IgD-negative memory B cell (primary cell): ENCODE results near the gene SLC4A5. TPM values are rescaled to one million over a fixed set of nuclear protein-coding genes. Genes with fewer than 3 reads are reported as not detected.
A peak's percentile ranks its signal among the peaks of the same experiment; 100 is the strongest.

Experiments used
- H3K27ac Mint-ChIP-seq, 3 donors: one replicate each; pipeline ENCODE4 v1.8.0; 2020 to 2022; ENCODE audit warnings: mild to moderate bottlenecking in 3 of 3, mixed read lengths in 3 of 3, moderate library complexity in 1 of 3
- H3K27me3 Mint-ChIP-seq: one replicate; pipeline ENCODE4 v1.8.0; 2021; ENCODE audit warnings: mixed read lengths
- H3K36me3 Mint-ChIP-seq: one replicate; pipeline ENCODE4 v1.8.0; 2020; ENCODE audit warnings: mild to moderate bottlenecking, mixed read lengths
- H3K4me1 Mint-ChIP-seq, 3 donors: one replicate each; pipeline ENCODE4 v1.8.0; 2020 to 2022; ENCODE audit warnings: mixed read lengths in 3 of 3, mild to moderate bottlenecking in 1 of 3
- H3K4me3 Mint-ChIP-seq, 4 donors: one replicate each; pipeline ENCODE4 v1.8.0; 2020 to 2022; ENCODE audit warnings: mild to moderate bottlenecking in 4 of 4, mixed read lengths in 4 of 4, moderate library complexity in 3 of 4
- H3K9me3 Mint-ChIP-seq, 3 donors: one replicate each; pipeline ENCODE4 v1.8.0; 2020 to 2021; ENCODE audit warnings: mixed read lengths in 3 of 3, mild to moderate bottlenecking in 1 of 3
- polyA plus RNA-seq: library from polyadenylated mRNA; unstranded; fragments of 300-500 nt; fragmentation: Illumina TruSeq; gene quantifications from one replicate; pipeline ENCODE4 v1.2.3, GENCODE V29; 2021

Gene SLC4A5
- polyA plus RNA-seq, 1 donor from 2014 or later, result 1.2 TPM

GRCh38 chr2:74313497-74313896 is 29.7 kb downstream of the SLC4A5 start:
- Mint-ChIP-seq H3K27ac (peak overlapping the region in 1 of 3 donors; percentile 3), H3K36me3 (peaks cover 8% of the 10 kb centered on the region)

GRCh38 chr2:74312913-74313312 is 30.3 kb downstream of the SLC4A5 start:
- Mint-ChIP-seq H3K4me1 (no peaks in the 10 kb centered on the region), H3K4me3 (no peak overlapping the region), H3K27me3 (no peaks in the 10 kb centered on the region), H3K36me3 (peaks cover 8% of the 10 kb centered on the region), H3K27ac (no peak overlapping the region), H3K9me3 (no peaks in the 10 kb centered on the region)

More at GRCh38 chr2:74313497-74313896, 29.7 kb downstream of the SLC4A5 start:
- Mint-ChIP-seq H3K27me3 (no peaks in the 10 kb centered on the region), H3K4me3 (no peak overlapping the region), H3K4me1 (no peaks in the 10 kb centered on the region), H3K9me3 (no peaks in the 10 kb centered on the region)

- Mint-ChIP-seq H3K4me1 (no peaks in the 10 kb centered on the region), H3K27me3 (no peaks in the 10 kb centered on the region), H3K4me3 (no peak overlapping the region), H3K36me3 (peaks cover 7% of the 10 kb centered on the region), H3K9me3 (no peaks in the 10 kb centered on the region), H3K27ac (no peak overlapping the region)
Observed at GRCh38 chr2:74307720-74308119, 35.5 kb downstream of the SLC4A5 start.

GRCh38 chr2:74304332-74305148 is 38.7 kb downstream of the SLC4A5 start:
- H3K27me3 Mint-ChIP-seq, result no peaks in the 10 kb centered on the region
- no peak overlapping the region for H3K27ac Mint-ChIP-seq
- no peak overlapping the region for H3K4me3 Mint-ChIP-seq
- no peaks in the 10 kb centered on the region for H3K4me1 Mint-ChIP-seq
- peaks cover 10% of the 10 kb centered on the region for H3K36me3 Mint-ChIP-seq
- H3K9me3 Mint-ChIP-seq, result peaks cover 0 to 7% (median 0%) of the 10 kb centered on the region in 3 donors

- Mint-ChIP-seq H3K4me1 (peaks cover 0 to under 1% (median 0%) of the 10 kb centered on the region in 3 donors), H3K36me3 (peaks cover 17% of the 10 kb centered on the region), H3K4me3 (no peak overlapping the region), H3K27me3 (no peaks in the 10 kb centered on the region), H3K9me3 (peaks cover 0 to 10% (median 2%) of the 10 kb centered on the region in 3 donors), H3K27ac (peak overlapping the region in 1 of 3 donors; percentile 51)
Observed at GRCh38 chr2:74302865-74303264, 40.4 kb downstream of the SLC4A5 start.

GRCh38 chr2:74301262-74301661 is 42.0 kb downstream of the SLC4A5 start:
- Mint-ChIP-seq H3K9me3 (peaks cover 0 to 10% (median 2%) of the 10 kb centered on the region in 3 donors), H3K27me3 (no peaks in the 10 kb centered on the region), H3K27ac (no peak overlapping the region)

GRCh38 chr2:74300506-74300905 is 42.7 kb downstream of the SLC4A5 start:
- H3K9me3 Mint-ChIP-seq, result peaks cover 0 to 10% (median 2%) of the 10 kb centered on the region in 3 donors
- no peak overlapping the region for H3K27ac Mint-ChIP-seq
- H3K4me1 Mint-ChIP-seq, result peaks cover 7 to 11% (median 9%) of the 10 kb centered on the region in 3 donors
- no peaks in the 10 kb centered on the region for H3K27me3 Mint-ChIP-seq
- peaks cover 14% of the 10 kb centered on the region for H3K36me3 Mint-ChIP-seq
- no peak overlapping the region for H3K4me3 Mint-ChIP-seq

More at GRCh38 chr2:74301262-74301661, 42.0 kb downstream of the SLC4A5 start:
- Mint-ChIP-seq H3K4me3 (no peak overlapping the region), H3K4me1 (peaks cover 7 to 11% (median 9%) of the 10 kb centered on the region in 3 donors), H3K36me3 (peaks cover 16% of the 10 kb centered on the region)

GRCh38 chr2:74297950-74298349 is 45.3 kb downstream of the SLC4A5 start:
- Mint-ChIP-seq H3K4me1 (peaks cover 7 to 11% (median 9%) of the 10 kb centered on the region in 3 donors), H3K27ac (no peak overlapping the region), H3K4me3 (no peak overlapping the region), H3K36me3 (peaks cover 17% of the 10 kb centered on the region), H3K9me3 (peaks cover 0 to 10% (median 2%) of the 10 kb centered on the region in 3 donors), H3K27me3 (no peaks in the 10 kb centered on the region)

- Mint-ChIP-seq H3K27ac (peak overlapping the region in 1 of 3 donors; percentile 30), H3K36me3 (peaks cover 16% of the 10 kb centered on the region), H3K9me3 (peaks cover 0 to 10% (median 2%) of the 10 kb centered on the region in 3 donors), H3K4me1 (peaks cover 7 to 11% (median 9%) of the 10 kb centered on the region in 3 donors), H3K27me3 (no peaks in the 10 kb centered on the region), H3K4me3 (peak overlapping the region in 2 of 4 donors; percentile 24 to 51)
Observed at GRCh38 chr2:74297391-74297790, 45.8 kb downstream of the SLC4A5 start.

GRCh38 chr2:74293191-74293991 is 49.8 kb downstream of the SLC4A5 start:
- H3K9me3 Mint-ChIP-seq, result no peaks in the 10 kb centered on the region
- peak overlapping the region in 1 of 3 donors; percentile 4 for H3K27ac Mint-ChIP-seq
- peaks cover 6% of the 10 kb centered on the region for H3K36me3 Mint-ChIP-seq
- H3K4me3 Mint-ChIP-seq, result no peak overlapping the region
- peaks cover 18 to 29% (median 19%) of the 10 kb centered on the region in 3 donors for H3K4me1 Mint-ChIP-seq
- H3K27me3 Mint-ChIP-seq, result no peaks in the 10 kb centered on the region

GRCh38 chr2:74292751-74293150 is 50.5 kb downstream of the SLC4A5 start:
- Mint-ChIP-seq H3K4me3 (no peak overlapping the region), H3K36me3 (peaks cover 5% of the 10 kb centered on the region), H3K27me3 (no peaks in the 10 kb centered on the region), H3K27ac (peak overlapping the region in 1 of 3 donors; percentile 85), H3K9me3 (no peaks in the 10 kb centered on the region), H3K4me1 (peaks cover 16 to 29% (median 19%) of the 10 kb centered on the region in 3 donors)

- peaks cover 5% of the 10 kb centered on the region for H3K36me3 Mint-ChIP-seq
- no peaks in the 10 kb centered on the region for H3K27me3 Mint-ChIP-seq
- no peak overlapping the region for H3K4me3 Mint-ChIP-seq
- H3K9me3 Mint-ChIP-seq, result no peaks in the 10 kb centered on the region
- peak overlapping the region in 2 of 3 donors; percentile 5 to 31 for H3K27ac Mint-ChIP-seq
- peaks cover 12 to 22% (median 13%) of the 10 kb centered on the region in 3 donors for H3K4me1 Mint-ChIP-seq
Observed at GRCh38 chr2:74291886-74292621, 51.2 kb downstream of the SLC4A5 start.

GRCh38 chr2:74291218-74291544 is 52.0 kb downstream of the SLC4A5 start:
- Mint-ChIP-seq H3K4me1 (peaks cover 10 to 18% (median 11%) of the 10 kb centered on the region in 3 donors), H3K27ac (peak overlapping the region; percentile 12 to 87 (median 47)), H3K36me3 (peaks cover 5% of the 10 kb centered on the region)

GRCh38 chr2:74290466-74291217 is 52.6 kb downstream of the SLC4A5 start:
- H3K4me3 Mint-ChIP-seq, result peak overlapping the region; percentile 6 to 78 (median 32)
- H3K4me1 Mint-ChIP-seq, result peaks cover 10 to 18% (median 11%) of the 10 kb centered on the region in 3 donors
- H3K27ac Mint-ChIP-seq, result peak overlapping the region; percentile 47 to 87 (median 82)
- no peaks in the 10 kb centered on the region for H3K27me3 Mint-ChIP-seq
- peaks cover 5% of the 10 kb centered on the region for H3K36me3 Mint-ChIP-seq
- no peaks in the 10 kb centered on the region for H3K9me3 Mint-ChIP-seq

More at GRCh38 chr2:74291218-74291544, 52.0 kb downstream of the SLC4A5 start:
- Mint-ChIP-seq H3K9me3 (no peaks in the 10 kb centered on the region), H3K4me3 (peak overlapping the region in 1 of 4 donors; percentile 58), H3K27me3 (no peaks in the 10 kb centered on the region)
